Urinary bladder (tissue), 4 donors: Measurements from ENCODE around the gene ANKFN1. TPM values are rescaled to one million over a fixed set of nuclear protein-coding genes. Genes with fewer than 3 reads are reported as not detected.

ENCODE experiments used
- DNase-seq: peaks from one replicate; pipeline ENCODE4 v3.0.0-alpha.2; 2015; ENCODE audit errors: extremely low spot score
- H3K27ac ChIP-seq: one replicate; pipeline ENCODE4 v1.5.1; 2013; ENCODE audit warnings: low read depth, mild to moderate bottlenecking, moderate library complexity
- H3K36me3 ChIP-seq: one replicate; pipeline ENCODE4 v1.6.1; 2013; ENCODE audit warnings: mild to moderate bottlenecking, moderate library complexity; ENCODE audit not compliant: insufficient read depth
- H3K4me1 ChIP-seq: one replicate; pipeline ENCODE4 v1.6.1; 2013; ENCODE audit warnings: mild to moderate bottlenecking, moderate library complexity; ENCODE audit not compliant: insufficient read depth
- H3K4me3 ChIP-seq: one replicate; pipeline ENCODE4 v1.5.1; 2013; ENCODE audit warnings: low read depth, low read length
- WGBS: extraction: QIAGEN DNeasy Blood & Tissue Kit; methylation state at CpG from one replicate; pipeline ENCODE4 v1.1.7; 2013; 5-methylcytosine and 5-hydroxymethylcytosine counted together
- polyA plus RNA-seq: library from polyadenylated mRNA; stranded (reverse); fragments of 200-250 nt; gene quantifications from one replicate; pipeline ENCODE4 v1.2.3, GENCODE V29; 2013
- total RNA-seq: library from RNA; depleted of rRNA; stranded (reverse); fragments of >200 nt; gene quantifications from one replicate; pipeline ENCODE4 v1.2.3, GENCODE V29; 2014
- donor health status: healthy with polysubstance abuse.
- donor health status: healthy.

ANKFN1 gene
- total and polyA plus RNA-seq, 2 donors = 1.1 to 8.0 TPM

DNA sequence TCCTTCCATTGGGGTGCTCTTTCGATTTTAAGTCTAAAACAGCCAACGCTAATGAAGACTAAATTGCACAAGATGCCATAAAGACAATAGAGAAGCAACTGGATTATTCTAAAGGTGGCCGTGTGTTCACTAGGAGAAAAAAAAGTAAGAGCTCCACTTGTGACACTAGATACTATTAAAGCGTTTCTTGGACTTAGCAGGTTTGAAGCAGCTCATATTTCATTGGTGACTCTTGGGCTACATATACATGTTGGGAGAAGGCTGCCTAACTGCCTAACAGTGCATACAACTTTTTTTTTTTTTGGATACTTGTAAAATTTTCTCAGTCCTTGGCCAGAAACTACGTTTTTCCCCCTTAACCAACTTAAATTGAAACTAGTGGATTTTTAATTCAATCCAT is 328.4 kb downstream of the ANKFN1 start:
- no peaks in the 10 kb centered on the region for H3K36me3 ChIP-seq
- H3K4me1 ChIP-seq = no peaks in the 10 kb centered on the region
- H3K4me3 ChIP-seq = no peak overlapping the region
- no peak overlapping the region for H3K27ac ChIP-seq
- 70% methylated on average over 5 of the region's 5 CpGs for WGBS
- no peak for DNase-seq

DNA sequence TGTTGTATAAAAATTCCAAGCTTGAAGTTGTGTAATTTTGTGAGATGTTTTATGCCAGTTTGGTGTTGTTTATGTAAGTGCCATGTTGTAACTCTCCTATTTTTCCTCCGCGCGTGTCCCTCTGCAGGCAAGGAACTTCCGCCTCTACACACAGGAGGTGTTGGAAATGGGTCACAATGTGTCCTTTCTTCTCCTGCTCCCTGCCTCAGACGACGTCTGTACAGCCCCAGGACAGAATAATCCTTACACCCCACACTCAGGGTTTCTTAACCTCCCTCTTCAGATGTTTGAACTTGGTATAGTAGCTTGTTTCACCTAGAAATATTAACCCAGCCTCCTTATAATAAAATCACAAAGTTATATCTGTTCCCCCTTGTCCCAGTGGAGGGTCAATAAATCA is 329.0 kb downstream of the ANKFN1 start:
- DNase-seq = no peak
- Histone ChIP-seq H3K27ac (no peak overlapping the region), H3K4me1 (no peaks in the 10 kb centered on the region), H3K4me3 (no peak overlapping the region), H3K36me3 (no peaks in the 10 kb centered on the region)
- 87% methylated on average over 6 of the region's 6 CpGs for WGBS

DNA sequence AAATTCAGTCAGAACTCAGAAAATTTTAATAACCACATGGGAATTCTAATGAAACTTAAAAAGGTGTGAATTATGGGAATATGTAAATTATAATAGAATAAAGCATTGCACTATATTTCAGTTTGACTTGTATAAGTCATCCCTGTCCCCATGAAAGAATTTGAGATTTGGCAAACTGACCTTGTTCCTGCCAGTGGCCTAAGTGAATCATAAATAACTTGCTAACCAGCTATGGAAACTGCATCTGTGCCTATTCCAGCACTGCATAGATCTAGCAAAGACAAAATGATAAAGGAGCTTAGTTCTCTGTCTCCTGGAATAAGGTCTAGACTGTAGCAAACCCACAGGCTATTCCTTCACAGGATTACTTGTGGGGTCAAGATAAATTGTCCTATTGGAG is 333.5 kb downstream of the ANKFN1 start:
- Histone ChIP-seq H3K27ac (no peak overlapping the region), H3K4me1 (no peaks in the 10 kb centered on the region), H3K36me3 (no peaks in the 10 kb centered on the region), H3K4me3 (no peak overlapping the region)
- DNase-seq = no peak

DNA sequence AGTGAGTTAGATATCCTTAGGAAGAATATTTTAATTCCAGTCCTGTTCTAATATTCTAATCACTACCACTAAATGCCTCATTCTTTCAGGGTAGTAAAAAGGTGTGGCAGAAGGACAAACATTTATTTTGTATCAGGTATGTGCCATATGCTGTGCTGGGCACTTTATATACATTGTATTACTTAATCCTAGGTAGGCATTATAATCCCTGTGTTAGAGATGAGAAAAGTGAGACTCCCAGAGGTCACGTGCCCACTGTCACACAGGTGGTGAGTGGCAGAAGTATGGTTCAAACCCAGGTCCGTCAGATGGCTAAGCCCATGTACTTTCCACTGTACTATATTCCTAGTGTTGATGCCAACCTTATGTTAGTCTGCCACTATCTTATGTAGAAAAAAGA is 335.5 kb downstream of the ANKFN1 start:
- DNase-seq = no peak

DNA sequence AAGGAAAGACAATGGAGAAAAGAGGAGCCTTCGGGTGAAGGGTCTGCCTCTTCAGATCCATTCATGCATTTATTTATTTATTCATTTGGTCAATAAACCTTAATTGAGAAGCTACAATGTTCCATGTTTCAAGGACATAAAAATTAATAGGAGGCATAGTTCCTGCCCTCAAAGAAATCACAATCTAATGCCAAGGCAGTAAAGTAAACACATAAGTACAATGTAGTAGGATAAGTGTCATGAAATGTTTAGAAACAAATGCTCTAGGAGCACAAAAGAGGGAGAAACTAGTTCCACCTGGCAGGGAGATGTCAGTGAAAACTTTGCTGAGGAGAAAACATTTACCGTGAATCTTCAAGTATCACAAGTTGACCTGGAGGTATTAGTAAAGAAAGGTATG is 336.7 kb downstream of the ANKFN1 start:
- no peaks in the 10 kb centered on the region for H3K4me1 ChIP-seq
- no peak overlapping the region for H3K27ac ChIP-seq
- DNase-seq = no peak
- H3K36me3 ChIP-seq = no peaks in the 10 kb centered on the region
- WGBS = 73% methylated on average over 2 of the region's 2 CpGs
- no peak overlapping the region for H3K4me3 ChIP-seq

More for the DNA sequence above, 335.5 kb downstream of the ANKFN1 start:
- H3K27ac ChIP-seq = no peak overlapping the region
- WGBS = 96% methylated on average over 2 of the region's 2 CpGs
- no peak overlapping the region for H3K4me3 ChIP-seq
- no peaks in the 10 kb centered on the region for H3K36me3 ChIP-seq
- no peaks in the 10 kb centered on the region for H3K4me1 ChIP-seq

DNA sequence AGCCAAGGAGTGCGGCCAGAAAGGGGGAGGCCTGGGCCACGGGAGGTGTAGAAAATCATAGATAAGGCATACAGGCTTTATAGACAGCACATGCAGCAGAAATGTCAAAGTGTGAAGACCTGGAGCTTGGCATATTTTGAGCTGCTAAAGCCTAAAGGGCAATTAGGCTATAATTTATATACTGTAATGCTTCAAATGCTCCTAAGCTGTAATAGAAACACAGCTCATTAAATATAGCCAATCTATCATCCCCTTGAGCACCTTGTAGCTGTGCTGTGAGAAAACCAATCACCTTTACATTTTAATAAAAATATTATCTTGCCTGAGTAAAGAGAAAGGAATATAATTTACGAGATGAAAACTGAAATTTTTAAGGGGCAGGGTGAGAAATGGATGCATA is 342.3 kb downstream of the ANKFN1 start:
- DNase-seq = no peak
- H3K27ac ChIP-seq = no peak overlapping the region
- H3K36me3 ChIP-seq = no peaks in the 10 kb centered on the region
- H3K4me3 ChIP-seq = no peak overlapping the region
- 53% methylated on average over 3 of the region's 3 CpGs for WGBS
- H3K4me1 ChIP-seq = no peaks in the 10 kb centered on the region

DNA sequence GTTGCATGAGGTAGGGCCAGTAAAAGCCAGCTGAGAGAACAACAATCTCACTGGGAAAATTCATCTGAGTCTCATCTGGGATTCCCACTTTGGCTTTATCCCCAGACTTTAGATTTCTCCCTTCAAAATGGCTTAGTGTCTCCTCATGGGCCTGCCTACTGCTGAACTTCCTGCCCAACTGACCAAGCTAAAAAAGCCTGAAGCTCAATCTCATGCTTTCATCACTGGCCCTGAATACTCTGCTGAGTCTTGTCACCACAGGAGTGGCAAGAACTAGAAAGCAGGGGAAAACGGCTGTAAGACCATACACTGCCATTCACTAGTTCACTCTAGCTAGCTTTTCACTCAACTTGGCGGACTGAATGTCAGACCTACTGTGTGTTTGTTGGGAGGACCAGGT is 343.9 kb downstream of the ANKFN1 start:
- no peak overlapping the region for H3K4me3 ChIP-seq
- no peak for DNase-seq

DNA sequence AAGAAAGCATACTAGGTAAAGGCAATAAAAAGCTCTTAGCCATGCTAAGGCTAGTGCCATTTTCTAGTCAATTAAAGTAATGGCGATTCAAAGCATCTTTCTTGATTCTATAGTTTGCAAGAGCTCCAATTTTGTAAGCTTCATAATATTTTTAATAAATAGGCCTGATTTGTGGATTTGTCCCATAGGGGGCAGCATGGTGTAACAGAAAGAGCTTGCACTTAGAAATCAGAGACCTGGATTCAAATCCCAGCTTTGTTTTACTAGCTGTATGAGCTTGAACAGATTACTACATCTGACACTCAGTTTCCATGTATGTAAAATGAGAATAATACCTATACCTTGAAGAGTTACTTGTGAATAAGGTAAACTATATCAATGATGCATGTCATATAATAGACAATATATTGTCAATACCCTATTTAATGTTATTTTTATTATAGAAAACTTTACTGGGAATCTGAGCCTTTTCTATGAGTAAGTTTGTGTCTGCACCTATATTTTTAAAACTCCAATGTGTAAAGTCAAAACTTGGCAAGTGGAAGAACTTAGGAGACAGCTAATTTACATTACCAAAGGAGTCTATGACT is 346.6 kb downstream of the ANKFN1 start:
- no peak overlapping the region for H3K4me3 ChIP-seq
- no peak overlapping the region for H3K27ac ChIP-seq
- 71% methylated on average over 1 of the region's 1 CpG for WGBS
- no peak for DNase-seq
- no peaks in the 10 kb centered on the region for H3K4me1 ChIP-seq
- no peaks in the 10 kb centered on the region for H3K36me3 ChIP-seq

More for the DNA sequence above, 343.9 kb downstream of the ANKFN1 start:
- no peak overlapping the region for H3K27ac ChIP-seq
- H3K36me3 ChIP-seq = no peaks in the 10 kb centered on the region
- no peaks in the 10 kb centered on the region for H3K4me1 ChIP-seq
- WGBS = 83% methylated on average over 2 of the region's 2 CpGs

DNA sequence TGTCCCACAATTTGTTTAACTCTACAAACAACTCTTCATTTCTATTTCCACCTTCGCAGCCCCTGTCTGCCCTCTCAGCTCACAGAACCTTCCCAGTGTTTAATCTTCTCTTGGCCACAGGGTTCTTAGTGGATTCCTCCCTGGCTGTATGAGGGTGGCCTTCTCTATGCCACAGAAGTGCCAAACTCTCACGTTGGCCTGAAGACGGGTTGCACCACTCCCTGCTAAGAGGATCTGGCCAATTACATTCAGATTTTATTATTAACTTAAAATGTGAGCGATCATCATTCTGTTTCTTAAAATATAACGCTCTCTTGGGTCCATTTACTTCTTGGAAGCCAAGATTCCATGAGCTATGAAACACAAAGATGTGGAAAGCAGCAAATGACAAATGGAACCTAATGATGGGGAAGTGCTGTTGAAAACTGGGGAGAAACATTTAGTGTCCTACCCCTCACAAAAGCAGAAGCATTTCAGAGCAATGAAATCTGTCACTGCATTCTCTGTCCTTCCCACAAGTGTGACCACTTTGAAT is 348.9 kb downstream of the ANKFN1 start:
- H3K36me3 ChIP-seq = no peaks in the 10 kb centered on the region
- WGBS = 73% methylated on average over 5 of the region's 5 CpGs

DNA sequence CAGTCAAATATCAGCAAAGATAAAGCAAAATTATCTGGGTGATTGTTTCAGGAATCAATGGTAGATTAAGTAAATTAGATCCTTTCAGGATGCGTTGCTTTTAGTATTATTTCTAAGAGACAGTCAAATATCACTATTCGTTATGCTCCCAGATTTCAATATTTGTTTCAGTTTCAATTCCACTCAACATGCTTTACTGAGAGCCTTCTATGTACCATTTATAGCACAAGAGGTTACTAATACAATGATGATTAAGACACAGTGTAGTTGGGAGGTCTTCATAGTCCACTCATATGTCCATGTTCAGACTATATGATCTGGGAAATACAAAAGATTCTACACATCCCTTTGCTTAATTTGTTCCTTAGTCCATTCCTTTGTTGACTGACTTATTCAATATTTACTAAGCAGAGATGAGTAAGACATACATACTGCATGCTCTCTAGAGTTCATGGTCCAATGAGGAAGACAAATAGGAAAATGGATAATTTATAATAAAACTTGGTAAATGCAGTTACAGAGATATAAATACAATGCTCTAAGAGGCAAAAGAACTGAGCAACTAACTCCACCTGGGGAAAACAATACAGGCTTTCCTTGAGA is 352.0 kb downstream of the ANKFN1 start:
- WGBS = 93% methylated on average over 2 of the region's 2 CpGs
- no peak for DNase-seq

More for the DNA sequence above, 348.9 kb downstream of the ANKFN1 start:
- H3K4me1 ChIP-seq = no peaks in the 10 kb centered on the region
- DNase-seq = no peak
- H3K27ac ChIP-seq = no peak overlapping the region
- H3K4me3 ChIP-seq = no peak overlapping the region

DNA sequence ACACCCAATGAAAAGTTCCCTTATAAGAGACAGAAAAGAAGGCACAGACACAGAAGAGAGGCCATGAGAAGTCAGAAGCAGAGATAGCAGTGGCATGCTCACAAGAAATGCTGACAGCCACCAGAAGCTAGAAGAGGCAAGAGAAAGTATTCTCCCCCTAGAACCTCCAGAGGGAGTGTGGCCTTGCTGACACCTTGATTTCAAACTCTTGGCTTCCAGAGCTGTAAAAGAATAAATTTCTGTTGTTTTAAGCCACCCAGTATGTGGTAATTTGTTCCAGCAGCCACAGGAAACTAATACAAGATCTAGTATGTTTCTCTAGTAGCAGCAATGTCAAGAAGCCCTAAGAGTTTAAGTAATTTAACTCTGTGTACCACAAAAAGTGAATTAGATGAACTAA is 353.1 kb downstream of the ANKFN1 start:
- H3K27ac ChIP-seq = no peak overlapping the region
- H3K4me3 ChIP-seq = no peak overlapping the region
- DNase-seq = no peak
- no peaks in the 10 kb centered on the region for H3K4me1 ChIP-seq
- H3K36me3 ChIP-seq = no peaks in the 10 kb centered on the region

More for the DNA sequence above, 352.0 kb downstream of the ANKFN1 start:
- Histone ChIP-seq H3K4me3 (no peak overlapping the region), H3K36me3 (no peaks in the 10 kb centered on the region), H3K27ac (no peak overlapping the region), H3K4me1 (no peaks in the 10 kb centered on the region)

DNA sequence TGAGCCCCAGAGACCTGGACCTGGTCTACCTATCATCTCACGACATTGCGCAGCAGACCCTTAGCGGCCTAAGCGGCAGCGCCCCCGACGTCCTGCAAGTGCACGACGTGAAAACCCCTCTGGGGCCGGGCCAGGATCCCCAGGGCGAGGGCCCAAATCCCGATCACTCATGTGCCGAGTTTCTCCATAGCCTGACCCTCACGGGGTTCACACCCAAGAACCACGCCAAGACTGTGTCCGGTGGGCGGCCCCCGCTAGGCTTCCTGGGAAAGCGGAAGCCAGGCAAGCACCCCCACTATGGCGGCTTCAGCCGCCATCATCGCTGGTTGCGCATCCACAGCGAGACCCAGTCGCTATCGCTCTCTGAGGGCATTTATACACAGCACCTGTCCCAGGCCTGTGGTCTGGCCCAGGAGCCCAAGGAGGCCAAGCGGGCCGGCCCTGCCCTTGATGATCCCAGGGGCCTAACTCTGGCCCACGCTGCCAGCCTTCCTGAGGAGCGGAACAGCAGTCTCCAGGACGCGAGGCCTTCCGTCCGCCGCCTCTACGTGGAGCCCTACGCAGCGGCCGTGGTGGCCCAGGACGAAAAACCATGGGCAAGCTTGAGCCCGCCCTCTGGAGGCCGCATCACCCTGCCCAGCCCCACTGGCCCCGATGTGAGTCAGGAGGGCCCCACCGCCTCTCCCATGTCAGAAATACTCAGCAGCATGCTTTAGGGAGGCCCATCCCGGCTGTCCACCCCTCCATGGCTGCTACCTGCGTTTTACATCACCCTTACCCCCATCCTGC is 357.5 kb downstream of the ANKFN1 start:
- no peak overlapping the region for H3K4me3 ChIP-seq
- 96% methylated on average over 46 of the region's 46 CpGs for WGBS
- no peaks in the 10 kb centered on the region for H3K36me3 ChIP-seq
- H3K27ac ChIP-seq = no peak overlapping the region
- H3K4me1 ChIP-seq = no peaks in the 10 kb centered on the region
- DNase-seq = no peak

DNA sequence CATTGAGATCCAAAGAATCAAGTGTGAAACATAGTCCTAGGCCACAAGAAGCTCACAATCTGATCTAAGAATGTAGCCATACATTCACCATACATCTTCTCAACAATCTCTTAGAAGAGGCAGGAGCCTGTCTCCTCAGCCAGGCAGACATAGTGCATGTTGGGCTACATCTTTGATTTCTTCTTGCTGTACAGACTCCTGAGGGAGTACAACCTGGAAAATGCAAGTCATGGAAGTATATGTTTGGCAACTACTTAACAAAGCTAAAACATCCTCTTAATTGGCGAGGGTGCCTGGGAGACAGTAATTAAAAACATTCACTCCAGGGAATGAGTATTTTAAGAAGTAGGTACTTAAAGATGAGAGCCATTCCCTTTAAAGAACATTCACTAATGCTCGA is 361.0 kb downstream of the ANKFN1 start:
- Histone ChIP-seq H3K4me3 (no peak overlapping the region), H3K36me3 (no peaks in the 10 kb centered on the region), H3K27ac (no peak overlapping the region), H3K4me1 (peaks cover 1% of the 10 kb centered on the region)
- 86% methylated on average over 2 of the region's 2 CpGs for WGBS
- no peak for DNase-seq

DNA sequence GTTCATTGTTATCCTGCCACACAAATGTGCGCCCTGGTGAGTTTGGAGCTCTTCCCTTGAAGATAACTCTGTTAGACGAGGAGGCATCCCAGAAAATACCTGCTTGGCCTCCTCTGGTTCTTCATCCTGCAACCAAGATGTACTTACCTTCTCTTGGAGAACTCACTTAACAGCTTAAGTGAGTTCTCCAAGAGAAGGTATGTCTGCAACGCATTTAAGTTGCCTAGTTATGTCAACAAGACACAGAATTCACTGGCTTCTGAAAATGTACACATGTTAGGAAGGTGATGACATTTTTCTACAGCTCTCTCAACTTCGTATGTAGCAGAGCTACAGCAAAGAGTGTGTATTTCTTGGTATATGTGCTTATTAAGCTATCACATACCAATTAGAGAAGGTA is 361.6 kb downstream of the ANKFN1 start:
- no peak overlapping the region for H3K4me3 ChIP-seq
- 69% methylated on average over 4 of the region's 4 CpGs for WGBS
- H3K36me3 ChIP-seq = no peaks in the 10 kb centered on the region
- no peak for DNase-seq
- no peak overlapping the region for H3K27ac ChIP-seq
- H3K4me1 ChIP-seq = peaks cover 1% of the 10 kb centered on the region
